Measurements from ENCODE around the gene NFXL1.
A peak's percentile ranks its signal among the peaks of the same experiment; 100 is the strongest.

Gene NFXL1

GRCh38 chr4:47882228-47882627 is 32.2 kb downstream of the NFXL1 start:
- no peak for DNase-seq

- no peak for DNase-seq
Measured at GRCh38 chr4:47879458-47879857, 34.9 kb downstream of the NFXL1 start.

GRCh38 chr4:47876784-47877546 is 37.4 kb downstream of the NFXL1 start:
- DNase-seq = no peak

GRCh38 chr4:47876310-47876709 is 38.1 kb downstream of the NFXL1 start:
- DNase-seq = no peak

- DNase-seq = no peak
Measured at GRCh38 chr4:47873877-47874541, 40.4 kb downstream of the NFXL1 start.

GRCh38 chr4:47863486-47863885 is 50.9 kb downstream of the NFXL1 start:
- DNase-seq = no peak

- no peak for DNase-seq
Measured at GRCh38 chr4:47862297-47862696, 52.1 kb downstream of the NFXL1 start.

GRCh38 chr4:47860305-47860704 is 54.1 kb downstream of the NFXL1 start:
- no peak for DNase-seq

- DNase-seq = no peak
Measured at GRCh38 chr4:47858006-47858405, 56.4 kb downstream of the NFXL1 start.

- DNase-seq = no peak
Measured at GRCh38 chr4:47856713-47857112, 57.7 kb downstream of the NFXL1 start.

GRCh38 chr4:47855350-47855749 is 59.0 kb downstream of the NFXL1 start:
- no peak for DNase-seq

GRCh38 chr4:47852136-47852535 is 62.2 kb downstream of the NFXL1 start:
- DNase-seq = no peak

GRCh38 chr4:47849466-47849865 is 64.9 kb downstream of the NFXL1 start:
- DNase-seq = no peak

- no peak for DNase-seq
Measured at GRCh38 chr4:47848041-47848440, 66.3 kb downstream of the NFXL1 start.

- no peak for DNase-seq
Measured at GRCh38 chr4:47842985-47843384, 71.4 kb downstream of the NFXL1 start.

GRCh38 chr4:47840291-47840690 is 74.1 kb downstream of the NFXL1 start:
- DNase-seq = no peak

- DNase-seq = no peak
Measured at GRCh38 chr4:47839259-47839658, 75.1 kb downstream of the NFXL1 start.

GRCh38 chr4:47838445-47838844 is 75.9 kb downstream of the NFXL1 start:
- no peak for DNase-seq

GRCh38 chr4:47837908-47838294 is 76.5 kb downstream of the NFXL1 start, which contains the start of gene CORIN:
CORIN (minus strand) TSS chr4:47838067; CDS start chr4:47837949, 118 bp downstream.
- no peak for DNase-seq

GRCh38 chr4:47837094-47837907 is 77.1 kb downstream of the NFXL1 start:
- DNase-seq = no peak

- DNase-seq = no peak
Measured at GRCh38 chr4:47836641-47837093, 77.7 kb downstream of the NFXL1 start.

- peak; percentile 3 for DNase-seq
Measured at GRCh38 chr4:47835494-47835893, 78.9 kb downstream of the NFXL1 start.

- DNase-seq = no peak
Measured at GRCh38 chr4:47831026-47831679, 83.2 kb downstream of the NFXL1 start.

Measured in GF-D8 (cell line).